ENCODE measurements around the gene GABPA. TPM values are rescaled to one million over a fixed set of nuclear protein-coding genes. Genes with fewer than 3 reads are reported as not detected.
"Not testable (repeated sequence)": the region's sequence is repeated elsewhere in the genome, so short reads cannot be mapped to it uniquely, and the experiment has no call there.

GABPA gene
- polyA plus RNA-seq, 1 experiment = 8.5 TPM

DNA sequence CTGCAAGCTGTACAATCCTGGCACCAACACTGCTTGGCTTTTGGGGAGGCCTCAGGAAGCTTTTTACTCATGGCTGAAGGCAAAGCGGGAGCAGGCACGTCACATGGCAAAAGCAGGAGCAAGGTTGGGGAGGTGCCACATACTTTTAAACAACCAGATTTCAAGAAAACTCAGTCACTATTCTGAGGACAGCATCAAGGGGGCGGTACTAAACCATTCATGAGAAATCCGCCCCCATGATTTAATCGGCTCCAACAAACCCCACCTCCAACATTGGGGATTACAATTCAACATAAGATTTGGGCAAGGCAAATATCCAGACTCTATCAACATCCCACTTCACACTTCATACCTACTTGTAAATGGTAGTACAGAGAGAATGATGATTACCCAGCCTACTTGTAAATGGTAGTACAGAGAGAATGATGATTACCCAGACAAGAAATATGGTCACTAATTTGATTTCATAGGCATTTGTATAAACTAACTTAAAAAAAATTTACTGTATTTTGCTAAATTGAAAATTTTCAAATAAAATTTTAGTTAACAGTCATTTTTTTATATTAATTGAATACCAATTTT is 25.0 kb upstream of the GABPA start:
- TF ChIP-seq, protein P1, sequence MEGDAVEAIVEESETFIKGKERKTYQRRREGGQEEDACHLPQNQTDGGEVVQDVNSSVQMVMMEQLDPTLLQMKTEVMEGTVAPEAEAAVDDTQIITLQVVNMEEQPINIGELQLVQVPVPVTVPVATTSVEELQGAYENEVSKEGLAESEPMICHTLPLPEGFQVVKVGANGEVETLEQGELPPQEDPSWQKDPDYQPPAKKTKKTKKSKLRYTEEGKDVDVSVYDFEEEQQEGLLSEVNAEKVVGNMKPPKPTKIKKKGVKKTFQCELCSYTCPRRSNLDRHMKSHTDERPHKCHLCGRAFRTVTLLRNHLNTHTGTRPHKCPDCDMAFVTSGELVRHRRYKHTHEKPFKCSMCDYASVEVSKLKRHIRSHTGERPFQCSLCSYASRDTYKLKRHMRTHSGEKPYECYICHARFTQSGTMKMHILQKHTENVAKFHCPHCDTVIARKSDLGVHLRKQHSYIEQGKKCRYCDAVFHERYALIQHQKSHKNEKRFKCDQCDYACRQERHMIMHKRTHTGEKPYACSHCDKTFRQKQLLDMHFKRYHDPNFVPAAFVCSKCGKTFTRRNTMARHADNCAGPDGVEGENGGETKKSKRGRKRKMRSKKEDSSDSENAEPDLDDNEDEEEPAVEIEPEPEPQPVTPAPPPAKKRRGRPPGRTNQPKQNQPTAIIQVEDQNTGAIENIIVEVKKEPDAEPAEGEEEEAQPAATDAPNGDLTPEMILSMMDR (IDR thresholded peaks at IDR 0.05; ENCODE audit: insufficient read depth, low read depth, low read length) = no peak
- CTCF ChIA-PET = interaction anchor here (1.1 to 5.2 kb wide), 2 partner anchors 101 to 116 kb away, joined by 3 to 33 read pairs; no protein-coding TSS in a partner anchor
- H3K36me3 ChIP-seq (ENCODE audit: control insufficient read depth, insufficient read depth, low read length) = no peaks in the 10 kb centered on the region
- no peak overlapping the region for H3K4me3 ChIP-seq (ENCODE audit: low read depth, low read length)
- POLR2A ChIA-PET = no interaction called here
- DNase-seq (ENCODE audit: low read depth) = no peak
- no peaks in the 10 kb centered on the region for H3K27me3 ChIP-seq (ENCODE audit: control insufficient read depth, insufficient read depth, low read length)

DNA sequence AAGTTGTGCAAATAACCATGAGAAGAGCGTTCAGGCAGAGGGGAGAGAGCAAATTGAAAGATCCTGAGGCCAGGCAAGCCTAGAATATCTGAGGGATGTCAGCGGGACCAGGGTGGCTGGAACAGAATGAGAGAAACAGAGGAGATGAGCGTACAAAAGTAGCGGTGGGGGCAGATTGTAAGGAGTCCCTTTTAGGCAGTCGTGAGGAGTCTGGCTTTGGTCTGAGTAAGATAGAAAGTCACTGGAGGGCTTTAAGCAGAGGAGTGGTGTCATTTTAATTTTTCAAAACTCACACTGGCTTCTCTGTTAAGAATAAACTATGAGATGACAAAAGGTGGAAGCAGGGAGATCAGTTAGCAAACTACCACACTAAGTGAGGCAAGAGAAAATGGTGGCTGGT is 24.2 kb upstream of the GABPA start:
- Histone ChIP-seq H3K27me3 (ENCODE audit: control insufficient read depth, insufficient read depth, low read length) (no peaks in the 10 kb centered on the region), H3K4me3 (ENCODE audit: low read depth, low read length) (no peak overlapping the region), H3K36me3 (ENCODE audit: control insufficient read depth, insufficient read depth, low read length) (no peaks in the 10 kb centered on the region)
- ChIA-PET CTCF (interaction anchor here (1.1 to 5.2 kb wide), 3 partner anchors 12 to 117 kb away, joined by 3 to 33 read pairs (median 3); no protein-coding TSS in a partner anchor), POLR2A (no interaction called here)
- TF ChIP-seq, protein P1 (IDR thresholded peaks at IDR 0.05; ENCODE audit: insufficient read depth, low read depth, low read length) = no peak
- no peak for DNase-seq (ENCODE audit: low read depth)

DNA sequence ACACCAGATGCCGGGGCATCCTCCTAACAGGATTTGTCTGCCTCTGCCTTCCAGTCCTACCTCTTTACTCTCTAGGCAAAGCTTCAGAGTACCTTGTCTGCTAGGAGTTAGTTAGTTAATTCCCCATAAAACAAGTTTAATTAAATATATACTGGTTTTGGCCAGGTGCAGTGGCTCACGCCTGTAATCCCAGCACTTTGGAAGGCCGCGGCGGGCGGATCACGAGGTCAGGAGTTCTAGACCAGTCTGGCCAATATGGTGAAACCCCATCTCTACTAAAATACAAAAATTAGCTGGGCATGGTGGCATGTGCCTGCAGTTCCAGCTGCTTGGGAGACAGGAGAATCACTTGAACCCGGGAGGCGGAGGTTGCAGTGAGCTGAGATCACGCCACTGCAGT is 20.7 kb upstream of the GABPA start:
- POLR2A ChIA-PET; DNase-seq (ENCODE audit: low read depth); H3K27me3 ChIP-seq (ENCODE audit: control insufficient read depth, insufficient read depth, low read length); H3K4me3 ChIP-seq (ENCODE audit: low read depth, low read length); H3K36me3 ChIP-seq (ENCODE audit: control insufficient read depth, insufficient read depth, low read length): not testable (repeated sequence)
- CTCF ChIA-PET = interaction anchor here (5.2 kb wide), 1 partner anchor 106 kb away, joined by 33 read pairs; no protein-coding TSS in a partner anchor

DNA sequence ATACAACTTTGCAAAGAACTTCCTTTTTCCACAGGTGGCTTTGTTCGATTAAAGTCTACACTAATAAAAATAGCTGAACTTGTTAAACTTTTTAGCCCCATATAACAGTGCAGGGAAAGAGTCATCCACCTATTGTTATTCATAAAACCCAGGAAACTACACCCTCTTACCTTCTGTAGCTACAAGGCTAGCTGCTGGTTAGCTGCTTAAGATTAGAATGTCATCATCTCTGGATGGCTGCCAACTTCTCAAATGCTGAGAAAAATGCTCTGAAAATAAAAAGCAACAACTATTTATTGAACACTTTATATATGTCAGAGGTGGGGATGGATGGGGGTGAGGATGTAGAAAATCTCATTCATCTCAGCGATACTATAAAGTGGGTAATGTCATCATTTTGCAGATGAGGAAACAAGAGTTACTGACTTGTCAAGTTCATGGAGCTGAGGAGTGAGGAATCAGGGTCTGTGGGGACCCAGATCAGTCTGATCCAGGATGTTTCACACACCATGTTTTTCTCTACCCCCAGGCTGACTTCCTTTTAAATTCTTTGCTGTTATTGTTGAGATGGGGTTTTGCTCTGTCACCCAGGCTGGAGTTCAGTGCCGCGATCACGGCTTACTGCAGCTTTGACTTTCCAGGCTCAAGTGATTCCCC is 17.2 kb upstream of the GABPA start:
- no peak for DNase-seq (ENCODE audit: low read depth)
- no peak overlapping the region for H3K4me3 ChIP-seq (ENCODE audit: low read depth, low read length)
- CTCF ChIA-PET = interaction anchor here (1.3 to 2.0 kb wide), 2 partner anchors 9 to 109 kb away, joined by 3 to 13 read pairs; no protein-coding TSS in a partner anchor
- H3K27me3 ChIP-seq (ENCODE audit: control insufficient read depth, insufficient read depth, low read length) = no peaks in the 10 kb centered on the region
- peaks cover 7% of the 10 kb centered on the region for H3K36me3 ChIP-seq (ENCODE audit: control insufficient read depth, insufficient read depth, low read length)
- TF ChIP-seq, protein P1 (IDR thresholded peaks at IDR 0.05; ENCODE audit: insufficient read depth, low read depth, low read length) = no peak
- POLR2A ChIA-PET = no interaction called here

DNA sequence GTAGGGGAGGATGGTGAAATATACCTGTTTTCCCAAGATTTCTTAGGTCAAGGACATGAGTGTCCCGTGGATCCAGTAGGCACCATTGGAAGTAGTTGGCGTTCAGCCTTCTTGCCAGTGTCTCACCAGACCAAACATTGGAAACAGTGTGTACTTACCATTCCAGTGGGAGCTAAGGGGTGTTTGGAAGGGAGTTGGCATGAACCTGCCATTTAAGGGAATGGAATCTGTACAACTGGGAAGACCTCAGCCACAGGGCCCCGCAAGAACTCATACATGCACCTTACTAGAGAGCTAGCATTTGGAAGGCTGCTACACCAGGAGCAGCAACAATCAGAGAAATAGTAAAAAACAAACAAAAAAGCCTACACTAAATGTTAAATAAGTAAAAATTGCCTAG is 12.8 kb upstream of the GABPA start:
- Histone ChIP-seq H3K4me3 (ENCODE audit: low read depth, low read length) (no peak overlapping the region), H3K36me3 (ENCODE audit: control insufficient read depth, insufficient read depth, low read length) (peaks cover 10% of the 10 kb centered on the region), H3K27me3 (ENCODE audit: control insufficient read depth, insufficient read depth, low read length) (no peaks in the 10 kb centered on the region)
- ChIA-PET POLR2A (no interaction called here), CTCF (interaction anchor here (0.7 kb wide), 1 partner anchor 14 kb away, joined by 4 read pairs; no protein-coding TSS in a partner anchor)
- TF ChIP-seq, protein P1 (IDR thresholded peaks at IDR 0.05; ENCODE audit: insufficient read depth, low read depth, low read length) = no peak
- no peak for DNase-seq (ENCODE audit: low read depth)
